Neutrophil (primary cell): ENCODE data around the gene DIABLO.

Source experiments
- H3K27ac ChIP-seq: fragments of 200-600 bp; sonication (generic); 2 replicates; pipeline ENCODE4 v1.5.1; 2016; ENCODE audit warnings: mild to moderate bottlenecking, moderate library complexity
- H3K27me3 ChIP-seq: fragments of 200-600 bp; sonication (generic); 2 replicates; pipeline ENCODE4 v1.6.0; 2016; ENCODE audit warnings: mild to moderate bottlenecking
- H3K36me3 ChIP-seq: fragments of 200-600 bp; sonication (generic); 2 replicates; pipeline ENCODE4 v1.5.1; 2017
- H3K4me1 ChIP-seq, 2 experiments: fragments of 200-600 bp in 1 of 2; sonication (generic) in 1 of 2; 1 replicate in 1 of 2; 2 replicates in 1 of 2; pipeline versions ENCODE4 v1.5.1 to v1.6.1; 2013 to 2016; ENCODE audit warnings: low read depth in 1 of 2, low read length in 1 of 2, mild to moderate bottlenecking in 1 of 2, moderate library complexity in 1 of 2; ENCODE audit not compliant: control insufficient read depth in 1 of 2, insufficient read depth in 1 of 2
- H3K4me3 ChIP-seq, 2 experiments: fragments of 200-600 bp in 1 of 2; sonication (generic) in 1 of 2; 1 replicate in 1 of 2; 2 replicates in 1 of 2; pipeline ENCODE4 v1.5.1; 2013 to 2016; ENCODE audit warnings: low read depth in 1 of 2, low read length in 1 of 2, mild to moderate bottlenecking in 1 of 2, moderate library complexity in 1 of 2
- H3K9me3 ChIP-seq: fragments of 200-600 bp; sonication (generic); 2 replicates; pipeline ENCODE4 v1.5.1; 2016
- CTCF ChIP-seq: fragments of 200-600 bp; sonication (generic); IDR thresholded peaks from 2 replicates; pipeline ENCODE4 v1.5.1; 2016; ENCODE audit warnings: antibody characterized with exemption

The DIABLO gene

GRCh38 chr12:122172262-122172939 lies 53.5 kb downstream of the DIABLO start:
- TF ChIP-seq CTCF: no peak
- no peak overlapping the region for H3K4me3 ChIP-seq
- H3K27me3 ChIP-seq: no peaks in the 10 kb centered on the region
- H3K27ac ChIP-seq: no peak overlapping the region
- H3K9me3 ChIP-seq: no peaks in the 10 kb centered on the region
- no peaks in the 10 kb centered on the region for H3K36me3 ChIP-seq
- no peaks in the 10 kb centered on the region for H3K4me1 ChIP-seq

GRCh38 chr12:122171399-122171798 lies 54.5 kb downstream of the DIABLO start:
- no peak overlapping the region for H3K27ac ChIP-seq
- no peak for TF ChIP-seq CTCF
- H3K27me3 ChIP-seq: no peaks in the 10 kb centered on the region
- H3K9me3 ChIP-seq: no peaks in the 10 kb centered on the region
- no peaks in the 10 kb centered on the region for H3K4me1 ChIP-seq
- no peak overlapping the region for H3K4me3 ChIP-seq
- no peaks in the 10 kb centered on the region for H3K36me3 ChIP-seq

GRCh38 chr12:122168492-122168891 lies 57.4 kb downstream of the DIABLO start:
- no peaks in the 10 kb centered on the region for H3K4me1 ChIP-seq
- no peaks in the 10 kb centered on the region for H3K27me3 ChIP-seq
- H3K36me3 ChIP-seq: no peaks in the 10 kb centered on the region
- H3K9me3 ChIP-seq: no peaks in the 10 kb centered on the region
- no peak overlapping the region for H3K4me3 ChIP-seq
- H3K27ac ChIP-seq: no peak overlapping the region
- TF ChIP-seq CTCF: no peak

- no peak for TF ChIP-seq CTCF
- Histone ChIP-seq H3K9me3 (no peaks in the 10 kb centered on the region), H3K36me3 (no peaks in the 10 kb centered on the region), H3K27ac (no peak overlapping the region), H3K4me3 (no peak overlapping the region), H3K4me1 (no peaks in the 10 kb centered on the region), H3K27me3 (no peaks in the 10 kb centered on the region)
Observed at GRCh38 chr12:122167356-122167925, 58.4 kb downstream of the DIABLO start.

GRCh38 chr12:122166422-122167349 lies 59.2 kb downstream of the DIABLO start:
- H3K27me3 ChIP-seq: no peaks in the 10 kb centered on the region
- no peak for TF ChIP-seq CTCF
- no peak overlapping the region for H3K4me3 ChIP-seq
- no peaks in the 10 kb centered on the region for H3K36me3 ChIP-seq
- H3K9me3 ChIP-seq: no peaks in the 10 kb centered on the region
- H3K27ac ChIP-seq: no peak overlapping the region
- no peaks in the 10 kb centered on the region for H3K4me1 ChIP-seq
